Uterus (tissue), 4 donors: ENCODE results near the gene AP2A2. TPM values are rescaled to one million over a fixed set of nuclear protein-coding genes. Genes with fewer than 3 reads are reported as not detected.

Experiments used
- DNase-seq, 2 donors: peaks; one replicate each; pipeline ENCODE4 v3.0.0-alpha.2; 2019 to 2020
- H3K27ac ChIP-seq, 2 donors: fragments of 200-600 bp; sonication (generic); 1 replicate in 1 of 2; 2 replicates in 1 of 2; pipeline ENCODE4 v1.5.1; 2016 to 2018
- H3K27me3 ChIP-seq, 2 donors: fragments of 200-600 bp; sonication (generic); one replicate each; pipeline ENCODE4 v1.5.1; 2018 to 2019; ENCODE audit warnings: control low read depth in 1 of 2
- H3K36me3 ChIP-seq, 2 donors: fragments of 200-600 bp; sonication (generic); one replicate each; pipeline ENCODE4 v1.5.1; 2019; ENCODE audit warnings: control low read depth in 1 of 2
- H3K4me1 ChIP-seq, 2 donors: fragments of 200-600 bp; sonication (generic); one replicate each; pipeline ENCODE4 v1.5.1; 2018 to 2019; ENCODE audit warnings: control low read depth in 1 of 2
- H3K4me3 ChIP-seq, 2 donors: fragments of 200-600 bp; sonication (generic); 1 replicate in 1 of 2; 2 replicates in 1 of 2; pipeline ENCODE4 v1.5.1; 2018 to 2019; ENCODE audit warnings: mild to moderate bottlenecking in 1 of 2
- H3K9me3 ChIP-seq, 2 donors: fragments of 200-600 bp; sonication (generic); one replicate each; pipeline ENCODE4 v1.5.1; 2019; ENCODE audit warnings: control low read depth in 1 of 2
- POLR2A ChIP-seq, 2 donors: fragments of 450-650 bp; IDR thresholded peaks; one replicate each; pipeline ENCODE4 v1.6.1; 2016; ENCODE audit warnings: antibody characterized with exemption in 2 of 2, mild to moderate bottlenecking in 1 of 2, moderate library complexity in 1 of 2
- intact Hi-C: fragments of 100-400 bp; cut with DNase I; formaldehyde crosslinking; loops from one replicate; pipeline ENCODE4 v1.15.1; 2023; ENCODE audit warnings: low total_unique reads
- total RNA-seq, 4 donors: library from RNA; depleted of rRNA in 3 of 4; stranded (reverse); fragments of >200 nt in 3 of 4; gene quantifications; one replicate each; pipeline versions ENCODE4 v1.1.0 to v1.2.4, GENCODE V29; 2014 to 2023
- TF ChIP-seq, protein P1 (sequence below), 4 experiments: fragments of 200-600 bp in 2 of 4; fragments of 450-650 bp in 2 of 4; sonication (generic) in 2 of 4; IDR thresholded peaks; one replicate each; pipeline ENCODE4 v1.5.1; 2016 to 2019; ENCODE audit warnings: antibody characterized with exemption in 4 of 4, mild to moderate bottlenecking in 2 of 4, moderate library complexity in 1 of 4
- donor health status: DM: yes; HTN: yes; CAD: no.

AP2A2 gene
- total RNA-seq, 4 donors from 2014 or later, result 25.6 to 120 (median 40.4) TPM

DNA sequence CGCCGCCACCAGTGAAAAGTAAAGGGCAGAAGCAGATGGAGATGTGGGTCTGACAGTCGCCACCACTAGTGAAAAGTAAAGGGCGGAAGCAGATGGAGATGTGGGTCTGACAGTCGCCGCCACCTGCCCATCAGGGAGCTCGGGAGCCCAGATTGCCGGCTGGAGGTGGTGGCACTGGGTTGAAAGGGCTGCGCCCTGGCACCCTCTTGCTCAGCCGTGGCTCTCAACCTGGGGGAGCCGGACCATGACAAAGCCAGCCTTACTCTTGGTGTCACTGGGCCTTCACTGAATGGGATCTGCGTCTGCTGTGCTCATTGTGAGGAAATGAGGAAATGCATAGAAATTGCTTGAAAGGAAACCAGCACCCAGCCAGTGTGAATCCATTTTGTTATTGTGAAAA, 36.3 kb downstream of the AP2A2 start:
- H3K4me3 ChIP-seq, result no peak overlapping the region
- no peaks in the 10 kb centered on the region for H3K9me3 ChIP-seq
- intact Hi-C loops, result no loop called here
- DNase-seq, result no peak
- H3K36me3 ChIP-seq, result no peaks in the 10 kb centered on the region
- TF ChIP-seq, protein P1, sequence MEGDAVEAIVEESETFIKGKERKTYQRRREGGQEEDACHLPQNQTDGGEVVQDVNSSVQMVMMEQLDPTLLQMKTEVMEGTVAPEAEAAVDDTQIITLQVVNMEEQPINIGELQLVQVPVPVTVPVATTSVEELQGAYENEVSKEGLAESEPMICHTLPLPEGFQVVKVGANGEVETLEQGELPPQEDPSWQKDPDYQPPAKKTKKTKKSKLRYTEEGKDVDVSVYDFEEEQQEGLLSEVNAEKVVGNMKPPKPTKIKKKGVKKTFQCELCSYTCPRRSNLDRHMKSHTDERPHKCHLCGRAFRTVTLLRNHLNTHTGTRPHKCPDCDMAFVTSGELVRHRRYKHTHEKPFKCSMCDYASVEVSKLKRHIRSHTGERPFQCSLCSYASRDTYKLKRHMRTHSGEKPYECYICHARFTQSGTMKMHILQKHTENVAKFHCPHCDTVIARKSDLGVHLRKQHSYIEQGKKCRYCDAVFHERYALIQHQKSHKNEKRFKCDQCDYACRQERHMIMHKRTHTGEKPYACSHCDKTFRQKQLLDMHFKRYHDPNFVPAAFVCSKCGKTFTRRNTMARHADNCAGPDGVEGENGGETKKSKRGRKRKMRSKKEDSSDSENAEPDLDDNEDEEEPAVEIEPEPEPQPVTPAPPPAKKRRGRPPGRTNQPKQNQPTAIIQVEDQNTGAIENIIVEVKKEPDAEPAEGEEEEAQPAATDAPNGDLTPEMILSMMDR (IDR thresholded peaks at IDR 0.05), result no peak
- TF ChIP-seq POLR2A (IDR thresholded peaks at IDR 0.05), result no peak
- H3K4me1 ChIP-seq, result no peaks in the 10 kb centered on the region
- no peak overlapping the region for H3K27ac ChIP-seq
- H3K27me3 ChIP-seq, result no peaks in the 10 kb centered on the region

DNA sequence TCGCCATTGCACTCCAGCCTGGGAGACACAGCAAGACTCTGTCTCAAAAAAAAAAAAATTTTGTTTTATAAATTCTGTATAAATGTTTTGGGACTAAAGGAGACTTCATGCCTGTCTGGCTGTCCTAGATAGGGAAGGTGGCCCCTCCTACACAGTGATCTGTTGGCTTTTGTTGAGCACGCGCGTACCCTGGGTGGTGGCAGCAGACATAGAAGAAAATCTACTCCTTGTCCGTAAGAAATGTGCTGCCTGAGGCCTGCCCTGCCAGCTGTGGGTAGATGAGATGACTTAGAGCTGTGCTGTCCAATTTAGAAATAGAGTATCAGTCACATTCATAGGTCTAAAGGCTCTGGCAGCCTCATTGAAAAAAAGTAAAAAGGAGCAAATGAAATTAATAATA, 37.0 kb downstream of the AP2A2 start:
- Histone ChIP-seq H3K27me3 (no peaks in the 10 kb centered on the region), H3K27ac (no peak overlapping the region), H3K36me3 (no peaks in the 10 kb centered on the region), H3K4me1 (no peaks in the 10 kb centered on the region), H3K4me3 (no peak overlapping the region), H3K9me3 (no peaks in the 10 kb centered on the region)
- intact Hi-C loops, result no loop called here
- TF ChIP-seq POLR2A (IDR thresholded peaks at IDR 0.05), result no peak
- TF ChIP-seq, protein P1 (IDR thresholded peaks at IDR 0.05), result no peak
- DNase-seq, result no peak

DNA sequence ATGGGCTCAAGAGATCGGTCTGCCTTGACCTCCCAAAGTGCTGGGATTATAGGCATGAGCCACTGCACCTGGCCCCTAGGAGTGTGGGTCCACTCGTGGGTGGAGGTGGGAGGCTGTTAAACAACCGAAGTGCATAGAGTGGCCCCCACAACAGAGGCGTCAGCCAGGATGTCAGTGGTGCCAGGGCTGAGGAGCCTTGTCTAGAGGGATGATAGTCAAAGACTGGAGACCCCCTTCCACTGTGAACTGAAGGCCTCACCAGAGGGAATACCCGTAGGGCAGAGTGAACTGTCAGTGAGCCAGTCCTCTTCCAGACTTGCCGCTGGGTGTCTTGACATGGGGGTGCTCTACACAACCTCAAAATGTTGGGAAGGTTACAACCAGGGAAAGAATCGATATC, 38.2 kb downstream of the AP2A2 start:
- no peaks in the 10 kb centered on the region for H3K4me1 ChIP-seq
- H3K27ac ChIP-seq, result no peak overlapping the region
- intact Hi-C loops, result no loop called here
- no peaks in the 10 kb centered on the region for H3K9me3 ChIP-seq
- H3K27me3 ChIP-seq, result no peaks in the 10 kb centered on the region
- DNase-seq, result no peak
- TF ChIP-seq POLR2A (IDR thresholded peaks at IDR 0.05), result no peak
- TF ChIP-seq, protein P1 (IDR thresholded peaks at IDR 0.05), result no peak
- H3K4me3 ChIP-seq, result no peak overlapping the region
- no peaks in the 10 kb centered on the region for H3K36me3 ChIP-seq

DNA sequence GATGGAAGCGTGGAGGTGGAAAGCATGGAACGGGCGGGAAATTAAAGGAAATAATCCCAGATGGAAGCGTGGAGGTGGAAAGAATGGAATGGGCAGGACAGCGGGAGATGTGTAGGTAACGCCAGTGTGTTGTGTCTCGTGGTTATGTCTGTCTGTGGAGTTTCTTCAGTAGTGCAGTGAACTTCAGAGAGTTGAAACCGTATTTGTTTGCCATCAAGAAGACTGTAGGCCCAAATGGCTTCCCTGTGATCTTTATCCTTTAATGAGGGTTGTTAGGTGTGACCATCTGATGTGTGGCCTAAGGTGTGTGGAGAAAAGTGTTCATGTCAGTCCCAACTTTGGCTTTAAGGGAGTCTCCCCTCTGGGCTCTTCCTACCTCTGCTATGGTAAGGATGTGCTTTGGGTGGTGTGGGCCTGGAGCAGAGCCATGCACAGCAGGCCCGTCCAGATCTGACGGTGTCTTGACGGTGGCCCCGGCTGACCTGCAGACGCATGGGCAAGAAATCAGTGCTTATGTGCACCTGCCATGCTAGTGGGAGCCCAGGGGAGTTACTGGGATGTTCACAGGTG, 39.6 kb downstream of the AP2A2 start:
- DNase-seq, result no peak
- Histone ChIP-seq H3K36me3 (no peaks in the 10 kb centered on the region), H3K27ac (no peak overlapping the region), H3K27me3 (no peaks in the 10 kb centered on the region), H3K4me1 (no peaks in the 10 kb centered on the region), H3K4me3 (no peak overlapping the region), H3K9me3 (no peaks in the 10 kb centered on the region)
- no peak for TF ChIP-seq POLR2A (IDR thresholded peaks at IDR 0.05)
- TF ChIP-seq, protein P1 (IDR thresholded peaks at IDR 0.05), result no peak
- intact Hi-C loops, result no loop called here

DNA sequence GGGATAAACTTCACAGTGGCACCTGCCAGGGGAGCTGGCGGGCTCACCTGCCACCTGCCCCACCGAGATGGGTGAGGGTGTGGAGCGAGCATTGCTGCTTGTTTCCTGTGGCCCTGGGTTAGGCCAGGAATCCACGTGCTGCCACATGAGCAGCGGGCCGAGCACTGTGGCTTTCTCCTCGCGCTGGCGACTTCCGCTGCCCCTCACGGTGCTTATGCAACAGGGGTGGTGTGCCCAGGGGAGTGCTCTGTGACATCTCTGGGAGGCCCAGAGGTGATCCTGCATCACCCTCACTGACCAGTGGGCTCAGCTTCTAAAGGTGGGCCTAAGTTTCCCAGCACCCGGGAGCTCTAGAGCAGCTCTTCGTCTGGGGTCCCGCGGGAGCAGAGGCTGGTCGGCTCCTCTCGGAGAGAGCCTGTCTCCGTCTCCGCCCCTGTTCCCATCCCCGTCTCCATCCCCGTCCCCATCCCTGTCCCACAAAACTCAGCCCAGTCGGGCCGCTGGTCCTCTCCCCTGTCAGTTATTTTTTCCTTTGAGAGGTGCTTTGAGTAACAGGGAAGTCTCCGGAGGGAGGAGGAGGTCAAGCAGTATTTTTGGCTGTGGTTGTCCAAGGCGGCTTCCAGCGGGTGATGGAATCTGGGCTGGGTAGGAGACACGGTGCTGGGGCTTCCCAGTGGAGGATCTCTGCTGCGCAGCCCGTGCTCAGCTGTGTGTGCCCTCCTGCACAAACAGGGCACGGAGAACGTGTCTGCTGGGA, 42.5 kb downstream of the AP2A2 start:
- intact Hi-C loops, result no loop called here
- Histone ChIP-seq H3K27me3 (no peaks in the 10 kb centered on the region), H3K36me3 (no peaks in the 10 kb centered on the region), H3K4me1 (no peaks in the 10 kb centered on the region), H3K27ac (no peak overlapping the region), H3K4me3 (no peak overlapping the region), H3K9me3 (no peaks in the 10 kb centered on the region)
- TF ChIP-seq POLR2A (IDR thresholded peaks at IDR 0.05), result no peak
- TF ChIP-seq, protein P1 (IDR thresholded peaks at IDR 0.05), result no peak
- no peak for DNase-seq
